Cerebellar cortex (tissue), 1 donor: ENCODE measurements around the gene SENP5.

Experiments used
- DNase-seq: peaks from one replicate; pipeline ENCODE4 v3.0.0-alpha.2; 2015; ENCODE audit warnings: low spot score

The SENP5 gene

GRCh38 chr3:196968233-196969133, 100.8 kb downstream of the SENP5 start, which contains the start of gene PIGZ:
TSS of gene PIGZ (minus strand) at chr3:196968833. CDS start at chr3:196952031, 16,802 bp downstream.
- peak; percentile 49 for DNase-seq

GRCh38 chr3:196969134-196969659, 101.5 kb downstream of the SENP5 start:
- no peak for DNase-seq

- peak; percentile 29 for DNase-seq
Observed at GRCh38 chr3:196969660-196970546, 102.2 kb downstream of the SENP5 start.

GRCh38 chr3:196970547-196971093, 102.9 kb downstream of the SENP5 start:
- no peak for DNase-seq

GRCh38 chr3:196971094-196971698, 103.5 kb downstream of the SENP5 start:
- no peak for DNase-seq

- DNase-seq, result no peak
Observed at GRCh38 chr3:196974661-196975060, 106.9 kb downstream of the SENP5 start.

- no peak for DNase-seq
Observed at GRCh38 chr3:196975349-196975748, 107.6 kb downstream of the SENP5 start.

- DNase-seq, result no peak
Observed at GRCh38 chr3:196976941-196977340, 109.2 kb downstream of the SENP5 start.

- DNase-seq, result no peak
Observed at GRCh38 chr3:196979545-196979944, 111.8 kb downstream of the SENP5 start.

- DNase-seq, result no peak
Observed at GRCh38 chr3:196981657-196982056, 113.9 kb downstream of the SENP5 start.

GRCh38 chr3:196983186-196983585, 115.5 kb downstream of the SENP5 start:
- no peak for DNase-seq
